ENCODE data around the gene SORL1.
"Not testable (repeated sequence)": the region's sequence is repeated elsewhere in the genome, so short reads cannot be mapped to it uniquely, and the experiment has no call there.

Gene SORL1

GRCh38 chr11:121487191-121487590 lies 35.1 kb downstream of the SORL1 start:
- Histone ChIP-seq H3K27me3 (ENCODE audit: insufficient read depth, low read length) (peaks cover 13% of the 10 kb centered on the region), H3K4me1 (ENCODE audit: control insufficient read depth, insufficient read depth, low read length, unreplicated experiment) (peaks cover 6% of the 10 kb centered on the region), H2AFZ (ENCODE audit: low read length, unreplicated experiment) (no peak overlapping the region), H3K36me3 (ENCODE audit: insufficient read depth, low read length) (no peaks in the 10 kb centered on the region), H3K27ac (ENCODE audit: low read depth, low read length) (no peak overlapping the region), H3K79me2 (ENCODE audit: control insufficient read depth, insufficient read depth, low read length, unreplicated experiment) (no peaks in the 10 kb centered on the region), H3K4me3 (ENCODE audit: low read depth, low read length) (no peak overlapping the region)

GRCh38 chr11:121488170-121488569 lies 36.1 kb downstream of the SORL1 start:
- no peaks in the 10 kb centered on the region for H3K4me1 ChIP-seq (ENCODE audit: control insufficient read depth, insufficient read depth, low read length, unreplicated experiment)
- H2AFZ ChIP-seq (ENCODE audit: low read length, unreplicated experiment) = no peak overlapping the region
- peaks cover 13% of the 10 kb centered on the region for H3K27me3 ChIP-seq (ENCODE audit: insufficient read depth, low read length)
- H3K79me2 ChIP-seq (ENCODE audit: control insufficient read depth, insufficient read depth, low read length, unreplicated experiment) = no peaks in the 10 kb centered on the region
- no peak overlapping the region for H3K27ac ChIP-seq (ENCODE audit: low read depth, low read length)
- H3K4me3 ChIP-seq (ENCODE audit: low read depth, low read length) = no peak overlapping the region
- no peaks in the 10 kb centered on the region for H3K36me3 ChIP-seq (ENCODE audit: insufficient read depth, low read length)

- no peaks in the 10 kb centered on the region for H3K79me2 ChIP-seq (ENCODE audit: control insufficient read depth, insufficient read depth, low read length, unreplicated experiment)
- no peak overlapping the region for H2AFZ ChIP-seq (ENCODE audit: low read length, unreplicated experiment)
- H3K27me3 ChIP-seq (ENCODE audit: insufficient read depth, low read length) = peaks cover 17% of the 10 kb centered on the region
- H3K36me3 ChIP-seq (ENCODE audit: insufficient read depth, low read length) = no peaks in the 10 kb centered on the region
- no peak overlapping the region for H3K4me3 ChIP-seq (ENCODE audit: low read depth, low read length)
- H3K4me1 ChIP-seq (ENCODE audit: control insufficient read depth, insufficient read depth, low read length, unreplicated experiment) = no peaks in the 10 kb centered on the region
- H3K27ac ChIP-seq (ENCODE audit: low read depth, low read length) = no peak overlapping the region
These were observed 36.5 kb downstream of the SORL1 start for GRCh38 chr11:121488641-121489040.

GRCh38 chr11:121489823-121490222 lies 37.7 kb downstream of the SORL1 start:
- Histone ChIP-seq H3K36me3 (ENCODE audit: insufficient read depth, low read length) (no peaks in the 10 kb centered on the region), H2AFZ (ENCODE audit: low read length, unreplicated experiment) (no peak overlapping the region), H3K27me3 (ENCODE audit: insufficient read depth, low read length) (peaks cover 28% of the 10 kb centered on the region), H3K4me3 (ENCODE audit: low read depth, low read length) (no peak overlapping the region), H3K79me2 (ENCODE audit: control insufficient read depth, insufficient read depth, low read length, unreplicated experiment) (no peaks in the 10 kb centered on the region), H3K4me1 (ENCODE audit: control insufficient read depth, insufficient read depth, low read length, unreplicated experiment) (no peaks in the 10 kb centered on the region), H3K27ac (ENCODE audit: low read depth, low read length) (no peak overlapping the region)

- no peak overlapping the region for H3K4me3 ChIP-seq (ENCODE audit: low read depth, low read length)
- no peak overlapping the region for H2AFZ ChIP-seq (ENCODE audit: low read length, unreplicated experiment)
- H3K27me3 ChIP-seq (ENCODE audit: insufficient read depth, low read length) = peaks cover 29% of the 10 kb centered on the region; the same call in 1 of the 2 replicates
- H3K36me3 ChIP-seq (ENCODE audit: insufficient read depth, low read length) = no peaks in the 10 kb centered on the region
- H3K27ac ChIP-seq (ENCODE audit: low read depth, low read length) = no peak overlapping the region
- H3K4me1 ChIP-seq (ENCODE audit: control insufficient read depth, insufficient read depth, low read length, unreplicated experiment) = no peaks in the 10 kb centered on the region
- H3K79me2 ChIP-seq (ENCODE audit: control insufficient read depth, insufficient read depth, low read length, unreplicated experiment) = no peaks in the 10 kb centered on the region
These were observed 42.4 kb downstream of the SORL1 start for GRCh38 chr11:121494355-121495099.

- Histone ChIP-seq H3K36me3 (ENCODE audit: insufficient read depth, low read length) (no peaks in the 10 kb centered on the region), H3K79me2 (ENCODE audit: control insufficient read depth, insufficient read depth, low read length, unreplicated experiment) (no peaks in the 10 kb centered on the region), H3K4me3 (ENCODE audit: low read depth, low read length) (no peak overlapping the region), H2AFZ (ENCODE audit: low read length, unreplicated experiment) (no peak overlapping the region), H3K27me3 (ENCODE audit: insufficient read depth, low read length) (peaks cover 24% of the 10 kb centered on the region; the same call in 1 of the 2 replicates), H3K4me1 (ENCODE audit: control insufficient read depth, insufficient read depth, low read length, unreplicated experiment) (no peaks in the 10 kb centered on the region), H3K27ac (ENCODE audit: low read depth, low read length) (no peak overlapping the region)
These were observed 45.3 kb downstream of the SORL1 start for GRCh38 chr11:121497176-121497998.

GRCh38 chr11:121499405-121499804 lies 47.3 kb downstream of the SORL1 start:
- Histone ChIP-seq H3K4me1 (ENCODE audit: control insufficient read depth, insufficient read depth, low read length, unreplicated experiment) (no peaks in the 10 kb centered on the region), H3K4me3 (ENCODE audit: low read depth, low read length) (no peak overlapping the region), H3K79me2 (ENCODE audit: control insufficient read depth, insufficient read depth, low read length, unreplicated experiment) (no peaks in the 10 kb centered on the region), H3K27ac (ENCODE audit: low read depth, low read length) (no peak overlapping the region), H3K36me3 (ENCODE audit: insufficient read depth, low read length) (no peaks in the 10 kb centered on the region), H3K27me3 (ENCODE audit: insufficient read depth, low read length) (peaks cover 14% of the 10 kb centered on the region; the same call in 1 of the 2 replicates), H2AFZ (ENCODE audit: low read length, unreplicated experiment) (no peak overlapping the region)

- Histone ChIP-seq H3K4me3 (ENCODE audit: low read depth, low read length) (no peak overlapping the region), H3K79me2 (ENCODE audit: control insufficient read depth, insufficient read depth, low read length, unreplicated experiment) (no peaks in the 10 kb centered on the region), H3K27ac (ENCODE audit: low read depth, low read length) (no peak overlapping the region), H3K4me1 (ENCODE audit: control insufficient read depth, insufficient read depth, low read length, unreplicated experiment) (no peaks in the 10 kb centered on the region), H2AFZ (ENCODE audit: low read length, unreplicated experiment) (no peak overlapping the region), H3K36me3 (ENCODE audit: insufficient read depth, low read length) (no peaks in the 10 kb centered on the region), H3K27me3 (ENCODE audit: insufficient read depth, low read length) (peaks cover 10% of the 10 kb centered on the region; the same call in 1 of the 2 replicates)
These were observed 48.2 kb downstream of the SORL1 start for GRCh38 chr11:121500275-121500674.

GRCh38 chr11:121500717-121501116 lies 48.6 kb downstream of the SORL1 start:
- Histone ChIP-seq H3K79me2 (ENCODE audit: control insufficient read depth, insufficient read depth, low read length, unreplicated experiment) (no peaks in the 10 kb centered on the region), H3K36me3 (ENCODE audit: insufficient read depth, low read length) (no peaks in the 10 kb centered on the region), H3K27me3 (ENCODE audit: insufficient read depth, low read length) (peaks cover 13% of the 10 kb centered on the region; the same call in 1 of the 2 replicates), H3K27ac (ENCODE audit: low read depth, low read length) (no peak overlapping the region), H3K4me1 (ENCODE audit: control insufficient read depth, insufficient read depth, low read length, unreplicated experiment) (no peaks in the 10 kb centered on the region), H2AFZ (ENCODE audit: low read length, unreplicated experiment) (no peak overlapping the region), H3K4me3 (ENCODE audit: low read depth, low read length) (no peak overlapping the region)

GRCh38 chr11:121503051-121503450 lies 50.9 kb downstream of the SORL1 start:
- Histone ChIP-seq H3K79me2 (ENCODE audit: control insufficient read depth, insufficient read depth, low read length, unreplicated experiment) (no peaks in the 10 kb centered on the region), H2AFZ (ENCODE audit: low read length, unreplicated experiment) (no peak overlapping the region), H3K4me1 (ENCODE audit: control insufficient read depth, insufficient read depth, low read length, unreplicated experiment) (no peaks in the 10 kb centered on the region), H3K36me3 (ENCODE audit: insufficient read depth, low read length) (no peaks in the 10 kb centered on the region), H3K4me3 (ENCODE audit: low read depth, low read length) (no peak overlapping the region), H3K27ac (ENCODE audit: low read depth, low read length) (no peak overlapping the region), H3K27me3 (ENCODE audit: insufficient read depth, low read length) (peaks cover 15% of the 10 kb centered on the region)

- H3K4me1 ChIP-seq (ENCODE audit: control insufficient read depth, insufficient read depth, low read length, unreplicated experiment); H3K79me2 ChIP-seq (ENCODE audit: control insufficient read depth, insufficient read depth, low read length, unreplicated experiment); H2AFZ ChIP-seq (ENCODE audit: low read length, unreplicated experiment); H3K4me3 ChIP-seq (ENCODE audit: low read depth, low read length); H3K36me3 ChIP-seq (ENCODE audit: insufficient read depth, low read length); H3K27ac ChIP-seq (ENCODE audit: low read depth, low read length): not testable (repeated sequence)
- H3K27me3 ChIP-seq (ENCODE audit: insufficient read depth, low read length) = peaks cover 28% of the 10 kb centered on the region
These were observed 54.1 kb downstream of the SORL1 start for GRCh38 chr11:121506237-121506636.
